CD4-positive, alpha-beta T cell treated with Interleukin-1 beta for 1 hour (primary cell): ENCODE measurements around the gene SLK.

Experiments
- DNase-seq, 2 donors: peaks; one replicate each; pipeline ENCODE4 v3.0.0-alpha.2; 2020 to 2022

The SLK gene

DNA sequence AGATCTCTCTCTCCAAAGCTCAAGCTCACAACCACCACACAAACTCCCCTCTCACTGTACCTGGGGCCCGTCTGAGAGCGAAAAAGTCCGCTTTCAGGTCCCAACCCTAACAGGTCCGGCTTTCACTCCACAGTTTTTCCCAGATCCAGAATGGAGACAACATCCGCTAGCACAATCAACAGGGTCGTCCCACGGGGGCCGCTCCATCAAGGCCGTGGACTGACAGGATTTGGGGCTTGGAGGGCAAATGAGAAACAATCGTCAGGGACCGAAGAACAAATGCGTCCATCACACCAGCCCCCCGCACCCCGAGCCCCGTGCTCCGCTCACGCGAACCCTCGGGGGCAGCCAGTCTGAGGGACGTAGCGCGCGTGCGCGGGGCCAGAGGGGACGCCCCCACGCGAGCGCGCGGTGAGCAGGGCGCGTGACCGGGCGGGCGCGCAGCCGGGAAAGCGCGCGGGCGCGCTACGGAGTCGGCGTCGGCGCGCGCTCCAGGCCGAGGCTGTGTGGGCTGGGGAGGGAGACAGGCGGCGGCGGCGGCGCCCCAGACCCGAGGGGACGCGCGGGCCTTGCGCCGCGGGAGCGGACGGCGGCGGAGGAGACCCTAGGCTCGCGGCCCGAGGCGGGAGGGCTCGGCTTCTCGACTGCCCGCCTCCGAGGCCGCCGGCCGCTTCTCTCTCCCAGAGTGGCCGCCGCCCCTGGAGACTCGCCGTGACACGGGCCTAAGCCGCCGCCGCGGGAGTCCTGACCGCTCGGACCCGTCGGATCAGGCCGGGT lies at the start of gene SLK:
TSS of gene SLK (plus strand) at position 470 of the 777 bp plus-strand sequence. CDS start 606 bp downstream, outside the sequence.
- DNase-seq = peak; percentile 87 to 88

DNA sequence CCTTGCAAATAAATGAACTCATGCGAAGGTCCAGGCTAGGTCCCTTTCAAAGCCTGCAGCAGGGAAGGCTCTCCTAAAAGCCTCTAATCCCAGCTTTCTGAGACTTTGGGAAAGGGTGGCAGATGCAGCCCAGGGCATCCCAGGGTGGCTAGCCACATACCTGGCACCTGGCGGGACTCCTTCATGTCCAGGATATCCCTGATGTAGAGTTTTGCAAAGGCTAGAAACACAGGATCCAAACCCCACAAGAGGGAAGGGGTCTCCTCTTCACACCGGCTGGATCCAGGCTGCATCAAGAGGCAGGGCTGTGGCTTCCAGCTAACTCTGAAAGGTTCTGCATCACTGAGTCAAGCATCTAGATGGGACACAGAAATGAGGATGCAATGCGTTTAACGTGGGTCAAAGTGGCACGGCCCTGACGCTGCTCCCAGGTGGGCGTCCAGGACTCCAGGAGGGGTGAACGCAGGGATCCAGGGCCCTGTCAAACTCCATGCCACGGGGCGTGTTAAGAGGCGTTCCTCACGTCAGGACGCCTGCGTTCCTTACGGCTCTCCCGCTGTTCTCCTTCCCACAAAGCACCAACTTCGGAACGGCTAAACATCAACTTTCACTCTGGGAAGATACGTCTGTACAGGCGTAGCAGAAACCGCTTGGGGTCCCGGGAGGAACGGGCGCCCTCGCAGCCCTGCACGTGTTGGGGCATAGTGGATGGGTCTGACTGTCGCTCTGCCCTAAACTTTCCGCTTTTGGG lies 49.5 kb upstream of the SLK start:
- no peak for DNase-seq

DNA sequence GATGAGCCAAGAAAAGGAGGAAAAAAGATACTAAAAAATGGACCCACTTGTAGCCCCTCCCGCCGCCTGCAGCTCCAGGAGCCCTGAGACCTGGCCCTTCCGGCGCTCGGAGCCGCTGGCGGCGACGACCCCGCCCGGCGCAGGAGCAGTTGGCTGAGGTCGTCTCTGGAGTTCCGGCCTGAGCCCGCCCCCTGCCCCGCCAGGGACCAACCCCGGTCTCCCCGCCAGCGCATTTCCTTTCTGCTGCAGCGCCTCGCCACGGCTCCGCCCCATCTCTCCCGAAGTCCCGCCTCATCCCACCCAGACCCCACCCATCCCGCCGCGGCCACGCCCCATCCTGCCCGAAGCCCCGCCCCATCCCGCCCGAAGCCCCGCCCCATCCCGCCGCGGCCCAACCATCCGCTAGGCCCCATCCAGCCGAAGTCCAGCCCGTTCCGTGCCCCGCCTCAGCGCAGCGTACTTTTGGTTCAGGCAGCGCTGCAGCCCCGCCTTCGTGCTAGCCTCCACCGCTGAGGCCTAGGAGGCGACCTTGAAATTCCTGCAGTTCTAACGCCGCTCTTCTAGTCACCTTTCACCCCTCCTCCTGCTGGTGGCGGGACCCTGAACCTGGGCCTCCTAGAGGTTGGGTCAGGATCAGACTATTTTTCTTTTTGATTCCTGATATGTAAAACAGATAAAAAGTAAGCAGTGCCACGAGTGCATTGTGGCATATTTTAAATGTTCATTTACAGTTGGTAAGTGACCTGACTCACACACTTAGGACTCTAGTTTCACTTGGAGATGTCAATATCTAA lies 48.7 kb upstream of the SLK start, which contains the start of gene STN1:
TSS of gene STN1 (minus strand) at position 132 of the 794 bp plus-strand sequence. CDS start 590 bp downstream, outside the sequence.
- DNase-seq = peak; percentile 94 to 95

DNA sequence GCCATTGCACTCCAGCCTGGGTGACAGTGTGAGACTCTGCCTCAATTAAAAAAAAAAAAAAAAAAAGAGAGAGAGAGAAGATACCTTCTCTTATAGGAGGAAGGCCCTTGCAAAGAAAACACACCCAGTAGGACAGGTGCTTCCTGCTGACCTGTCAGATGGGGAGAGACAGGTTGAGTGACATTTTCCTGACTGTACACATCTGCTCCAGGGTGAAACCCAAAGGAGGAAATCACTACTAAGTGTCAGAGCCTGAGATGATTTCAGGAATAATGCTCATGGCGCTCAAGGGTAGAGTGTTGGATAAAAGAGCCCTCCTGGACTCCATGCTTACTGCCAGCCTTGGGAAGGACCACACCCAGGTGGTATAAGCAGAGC lies 47.3 kb upstream of the SLK start:
- no peak for DNase-seq

DNA sequence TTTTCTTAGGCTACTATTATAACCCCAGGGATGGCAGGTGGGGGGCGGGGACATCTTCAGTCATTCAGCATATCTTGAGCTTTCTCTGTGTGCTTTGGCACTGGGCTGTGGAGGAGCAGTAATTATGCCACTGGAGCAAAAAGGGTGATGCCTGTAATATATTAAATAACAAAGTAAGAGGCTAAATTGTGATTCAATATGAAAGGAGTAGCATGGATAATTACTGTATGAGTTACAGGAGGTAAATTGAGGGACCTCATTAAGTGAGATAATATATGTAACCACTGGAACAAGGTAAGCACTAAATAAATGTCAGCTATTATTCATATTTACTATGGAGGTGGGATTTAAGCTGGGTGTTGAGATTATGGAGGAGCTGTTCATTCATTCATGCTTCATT lies 45.7 kb upstream of the SLK start:
- no peak for DNase-seq

DNA sequence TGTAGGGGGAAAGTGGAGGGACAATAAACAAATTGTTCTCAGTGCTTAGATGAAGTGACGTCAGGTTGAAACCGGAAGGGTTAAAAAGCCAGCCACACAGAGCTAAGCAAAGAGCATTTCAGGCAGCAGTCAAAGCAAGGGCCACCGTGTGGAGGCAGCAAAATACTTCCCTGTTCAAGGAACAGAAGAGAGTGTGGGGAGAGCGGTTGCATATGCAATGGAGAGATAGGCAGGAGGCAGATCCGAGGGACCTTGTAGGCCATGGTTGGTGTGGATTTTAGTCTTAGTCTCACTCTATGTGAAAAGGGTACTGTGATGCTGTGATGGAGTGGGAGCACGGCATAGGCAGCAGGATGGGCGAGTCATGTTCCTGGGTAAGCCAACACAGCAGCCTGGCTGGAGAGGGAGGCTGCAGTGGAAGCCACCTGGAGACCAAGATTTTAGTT lies 45.2 kb upstream of the SLK start:
- peak; percentile 36 to 38 for DNase-seq

DNA sequence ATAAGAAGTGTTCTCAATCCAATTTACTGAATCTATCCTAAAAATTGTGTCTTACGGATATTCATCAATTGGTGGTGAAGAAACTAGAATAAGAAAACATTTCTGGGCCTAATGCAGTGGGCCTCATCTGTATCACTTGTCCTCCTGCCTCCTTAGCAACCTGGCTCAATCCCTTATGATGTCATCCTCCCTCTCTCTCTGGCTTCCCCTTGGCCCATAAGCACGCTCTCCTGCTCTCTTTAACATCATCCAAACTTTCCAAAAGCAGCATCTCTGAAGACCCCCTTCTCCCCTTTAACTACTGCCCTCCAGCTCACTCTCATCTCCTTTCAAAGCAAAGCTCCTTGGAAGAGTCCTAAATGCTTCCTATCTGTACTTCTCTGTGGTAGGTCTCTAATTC lies 44.3 kb upstream of the SLK start:
- DNase-seq = no peak

DNA sequence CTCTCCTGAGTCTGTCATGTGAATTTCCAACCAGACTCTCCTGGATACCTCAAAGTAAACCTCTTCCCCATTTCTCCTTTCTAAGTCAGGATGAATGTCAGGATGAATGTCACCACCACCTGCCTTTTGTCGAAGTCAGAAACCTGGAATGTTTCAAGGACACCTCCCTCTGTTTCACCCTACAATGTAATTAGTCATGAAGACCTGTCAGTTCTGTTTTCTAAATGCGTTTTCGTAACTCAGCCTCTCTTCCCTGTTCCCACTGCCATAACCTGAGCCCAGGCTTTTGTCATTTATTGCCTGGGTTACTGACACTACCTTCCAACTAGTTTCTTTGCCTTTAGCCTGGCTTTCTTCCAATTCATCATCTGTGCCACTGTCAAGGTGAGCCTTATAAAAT lies 43.4 kb upstream of the SLK start:
- no peak for DNase-seq

DNA sequence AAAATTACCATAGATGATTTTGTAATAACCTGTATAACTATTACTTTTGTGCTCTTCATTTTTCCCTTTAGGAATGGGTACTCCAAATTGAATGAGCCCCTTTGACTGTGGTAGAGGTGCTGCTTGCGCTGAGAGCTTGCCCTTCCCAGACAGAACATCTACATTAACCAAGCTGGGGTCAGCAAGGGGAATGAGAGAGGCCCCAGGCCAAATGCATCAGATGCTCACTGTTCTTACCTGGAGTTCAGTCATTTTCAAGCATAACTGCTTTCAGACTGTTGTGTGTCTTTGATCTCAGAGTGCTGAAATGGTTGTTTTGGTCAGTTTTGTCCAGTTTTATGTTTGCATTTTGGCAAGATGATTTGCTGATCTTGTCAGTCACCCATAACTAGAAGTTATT lies 41.3 kb upstream of the SLK start:
- DNase-seq = no peak

DNA sequence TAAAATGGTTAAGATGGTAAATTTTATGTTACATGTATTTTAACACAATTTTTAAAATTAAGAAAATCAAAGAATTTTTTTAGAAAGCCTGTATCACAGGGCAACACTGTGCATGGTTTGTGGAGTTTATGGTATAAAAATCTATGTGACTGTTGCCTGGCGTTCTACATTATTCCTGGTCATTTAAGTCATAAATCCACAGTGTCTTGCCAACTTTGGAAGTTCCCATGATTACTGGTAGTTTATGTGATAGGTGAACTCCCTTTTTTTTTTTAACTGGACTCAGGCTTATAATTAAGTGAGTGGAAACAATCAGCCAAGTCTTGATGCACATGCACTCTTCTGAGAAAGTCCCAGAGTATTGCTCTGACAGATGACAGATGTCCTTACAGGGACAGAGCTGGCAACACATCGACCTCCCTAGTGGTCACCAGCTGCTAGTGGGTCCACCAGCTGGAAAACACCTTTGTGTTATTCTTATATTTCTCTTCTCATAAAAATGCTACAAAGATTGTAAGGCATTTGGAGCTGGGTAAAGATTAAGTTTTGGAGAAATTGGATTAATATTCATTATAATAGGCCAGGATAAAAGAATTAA lies 40.1 kb upstream of the SLK start:
- DNase-seq = no peak

DNA sequence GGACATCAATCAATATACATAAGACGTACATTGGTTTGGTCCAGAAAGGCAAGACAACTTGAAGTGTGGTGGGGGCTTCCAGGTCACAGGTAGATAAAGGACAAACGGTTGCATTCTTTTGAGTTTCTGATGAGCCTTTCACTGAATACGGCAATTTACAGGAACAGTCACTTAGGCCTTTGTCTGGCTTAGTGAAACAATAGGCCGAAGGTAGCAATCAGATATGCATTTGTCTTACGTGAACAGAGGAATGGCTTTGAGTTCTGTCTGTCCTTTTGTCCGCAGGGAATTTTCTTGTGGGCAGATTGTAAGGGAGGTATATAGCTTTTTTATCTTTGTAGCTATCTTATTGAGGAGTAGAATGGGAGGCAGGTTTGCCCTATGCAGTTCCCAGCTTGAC lies 38.2 kb upstream of the SLK start:
- DNase-seq = no peak

DNA sequence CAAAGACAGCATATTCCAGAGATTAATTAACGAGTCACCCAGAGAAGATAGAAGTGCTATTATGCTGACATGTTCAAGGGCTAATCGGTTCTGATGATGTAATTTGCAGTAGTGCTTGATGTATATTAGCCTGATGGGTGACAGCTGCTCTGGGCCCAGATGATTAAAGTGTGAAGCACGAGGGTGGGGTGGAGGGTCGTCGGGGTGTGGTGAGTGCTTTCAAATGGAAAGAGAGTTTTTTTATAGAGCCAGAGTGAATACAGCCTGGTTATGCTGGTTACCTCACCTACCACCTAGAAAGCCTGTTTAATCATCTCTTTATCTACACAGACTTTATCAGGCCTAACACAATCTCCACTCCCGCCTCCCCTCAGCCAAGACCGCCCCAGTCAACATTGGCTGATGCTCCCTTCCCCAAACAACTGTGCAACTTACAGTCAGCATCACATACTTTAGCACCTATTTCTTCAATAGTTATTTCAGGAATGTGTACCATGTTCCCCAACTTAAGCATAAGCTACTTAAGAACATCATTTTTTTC lies 37.5 kb upstream of the SLK start:
- DNase-seq = no peak

DNA sequence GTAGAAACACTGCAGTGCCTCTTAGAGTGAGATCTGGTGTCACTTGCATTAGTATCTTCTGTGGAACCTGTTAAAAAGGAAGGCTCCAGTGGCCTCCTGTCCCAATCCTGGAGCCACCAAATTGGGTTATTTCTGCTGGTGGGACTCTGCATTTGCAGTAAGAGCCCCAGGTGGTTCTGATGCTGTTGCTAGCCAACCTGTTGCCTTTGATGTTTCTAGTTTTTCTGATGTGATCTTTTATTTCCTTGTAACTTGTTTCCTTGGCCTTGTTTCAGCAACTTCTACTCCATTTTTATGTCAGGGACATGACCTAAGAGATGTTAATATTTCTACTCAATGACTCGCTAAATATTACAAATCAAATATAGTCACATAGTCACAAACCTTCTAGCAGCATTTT lies 36.5 kb upstream of the SLK start:
- no peak for DNase-seq

DNA sequence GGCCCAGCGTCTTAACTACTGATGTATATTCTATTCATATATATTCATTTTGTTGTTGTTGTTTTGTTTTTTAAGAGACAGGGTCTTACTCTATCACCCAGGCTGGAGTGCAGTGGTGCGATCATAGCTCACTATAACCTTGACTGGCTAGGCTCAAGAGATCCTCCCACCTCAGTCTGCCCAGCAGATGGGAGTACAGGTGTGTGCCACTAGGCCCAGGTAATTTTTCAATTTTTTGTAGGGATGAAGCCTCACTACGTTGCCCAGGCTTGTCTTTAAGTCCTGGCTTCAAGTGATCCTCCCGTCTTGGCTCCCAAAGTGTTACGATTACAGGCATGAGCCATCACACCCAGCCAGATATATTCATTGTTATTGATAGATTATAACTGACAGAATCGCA lies 36.1 kb upstream of the SLK start:
- no peak for DNase-seq

DNA sequence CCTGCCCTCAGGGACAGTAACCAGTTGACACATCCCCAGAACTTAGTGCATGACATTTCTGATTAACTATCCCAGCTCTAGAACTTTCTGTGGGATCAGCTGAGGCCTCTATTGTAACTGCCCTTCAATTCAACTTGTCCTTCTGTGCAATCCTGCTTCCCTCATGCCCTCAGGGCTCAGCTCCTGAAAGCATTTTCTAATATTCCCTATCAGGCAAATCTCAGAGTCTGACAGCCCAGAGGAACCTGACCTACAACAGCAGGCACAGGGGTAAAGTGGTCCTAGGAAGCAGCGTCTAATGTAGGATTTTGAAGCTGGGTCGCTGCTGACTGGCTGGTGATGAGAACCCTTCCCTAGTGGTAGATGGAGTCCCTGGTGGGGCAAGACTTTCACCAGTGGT lies 35.3 kb upstream of the SLK start:
- no peak for DNase-seq

DNA sequence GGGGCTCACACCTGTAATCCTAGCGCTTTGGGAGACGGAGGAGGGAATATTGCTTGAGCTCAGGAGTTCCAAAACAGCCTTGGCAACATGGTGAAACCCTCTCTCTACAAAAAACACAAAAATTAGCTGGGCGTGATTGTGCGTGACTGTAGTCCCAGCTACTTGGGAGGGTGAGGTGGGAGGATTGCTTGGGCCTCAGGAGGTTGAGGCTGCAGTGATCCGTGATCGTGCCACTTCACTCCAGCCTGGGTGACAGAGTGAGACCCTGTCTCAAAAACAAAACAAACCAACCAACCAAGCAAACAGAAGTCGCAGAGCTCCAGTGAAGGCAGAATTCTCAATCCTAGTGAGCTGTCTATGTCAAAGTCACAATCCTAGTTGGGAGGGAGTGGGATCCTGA lies 34.7 kb upstream of the SLK start:
- no peak for DNase-seq

DNA sequence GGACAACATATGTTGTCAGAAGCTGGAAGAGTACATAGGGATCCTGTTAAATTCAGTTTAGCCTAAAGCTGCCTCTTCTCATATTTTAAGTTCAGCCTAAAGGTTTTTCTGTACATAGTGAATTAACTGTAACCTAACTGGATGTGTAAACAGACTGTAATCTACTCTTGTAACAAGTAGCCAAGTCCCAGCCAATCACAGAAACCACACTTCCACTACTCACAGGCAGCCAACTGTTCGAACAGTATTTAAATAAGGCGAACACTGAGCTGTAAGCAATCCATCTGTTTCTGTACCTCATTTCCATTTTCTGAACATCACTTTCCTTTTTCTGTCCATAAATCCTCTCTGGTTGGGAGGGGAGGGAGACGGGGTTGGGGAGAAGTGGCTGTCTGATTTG lies 34.0 kb upstream of the SLK start:
- DNase-seq = no peak

DNA sequence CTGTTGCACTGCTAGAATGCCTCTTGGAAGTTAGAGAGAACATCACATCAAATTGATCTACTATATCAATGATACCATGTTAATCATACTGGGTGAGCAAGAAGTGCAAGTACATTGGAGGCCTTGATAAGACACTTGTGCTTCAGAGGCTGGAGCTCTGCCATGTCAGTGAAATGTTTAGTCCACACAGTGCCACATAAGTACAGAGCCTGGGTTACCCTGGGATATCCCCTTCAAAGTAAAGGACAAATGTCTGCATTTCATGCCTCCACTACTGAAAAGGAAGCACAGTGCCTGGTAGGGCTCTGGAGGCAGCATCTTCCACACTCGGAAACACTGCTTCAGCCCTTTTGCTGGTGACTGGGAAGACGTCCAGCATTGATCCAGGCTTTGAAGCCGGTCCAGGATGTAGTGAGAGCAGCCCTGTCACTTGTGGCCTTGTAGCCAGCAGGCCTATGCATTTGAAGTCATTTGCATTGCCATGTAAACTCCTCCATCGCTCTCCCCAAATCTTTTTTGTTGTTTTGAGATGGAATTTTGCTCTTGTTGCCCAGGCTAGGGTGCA lies 33.3 kb upstream of the SLK start:
- DNase-seq = no peak

DNA sequence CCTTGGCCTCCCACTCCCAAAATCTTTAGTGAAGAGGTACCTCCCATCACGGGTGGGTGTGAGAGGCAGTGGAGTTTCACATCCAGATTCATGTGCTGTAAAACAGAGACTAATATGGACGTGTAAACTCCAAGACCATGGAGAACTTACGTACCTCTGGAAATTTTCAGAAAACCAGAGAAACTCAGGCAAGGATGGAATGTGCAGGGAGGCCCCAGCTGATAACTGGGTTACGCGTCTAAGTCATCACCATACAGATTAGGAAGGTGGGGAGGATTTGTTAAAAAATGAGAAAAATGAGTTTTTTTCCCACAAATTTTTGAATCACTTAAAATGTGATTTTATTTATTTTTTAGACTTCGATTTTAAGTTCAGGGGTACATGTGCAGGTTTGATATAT lies 32.6 kb upstream of the SLK start:
- no peak for DNase-seq

DNA sequence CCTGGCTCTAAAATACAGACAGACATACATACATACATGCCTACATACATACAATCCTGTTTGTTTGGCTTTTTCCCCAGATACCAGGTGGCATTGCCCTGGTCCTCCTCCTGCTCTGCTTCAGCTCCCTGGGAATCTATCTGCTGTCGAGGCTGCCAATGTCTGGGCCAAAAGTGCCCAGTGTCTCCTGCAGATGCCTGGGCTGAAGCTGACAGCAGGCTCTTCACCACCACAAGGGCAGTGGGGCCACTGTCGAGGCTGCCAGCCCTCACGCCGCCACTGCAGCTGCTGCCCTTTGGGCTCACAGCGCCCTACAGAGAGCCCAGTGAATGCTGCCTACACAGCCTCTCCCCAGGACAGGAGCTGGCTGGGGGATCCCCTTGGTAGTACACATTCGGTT lies 30.9 kb upstream of the SLK start:
- DNase-seq = no peak

DNA sequence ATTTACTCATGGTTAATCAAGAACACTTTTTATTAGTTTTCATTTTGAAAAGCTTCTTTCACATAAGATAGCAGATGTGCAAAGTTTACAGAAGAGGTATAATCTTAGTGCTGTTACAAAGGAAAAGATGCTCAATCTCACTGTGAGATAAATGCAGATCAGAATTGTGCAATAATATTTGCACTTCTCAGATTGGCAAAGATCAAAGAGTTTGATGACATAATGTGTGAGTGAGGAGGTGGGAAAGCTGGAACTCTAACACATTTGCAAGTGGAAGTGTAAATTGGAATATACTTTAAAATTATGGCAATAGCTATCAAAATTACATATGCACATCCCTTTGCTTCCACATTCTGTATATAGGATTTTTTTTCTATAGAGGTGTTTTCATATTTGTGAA lies 27.4 kb upstream of the SLK start:
- DNase-seq = no peak

DNA sequence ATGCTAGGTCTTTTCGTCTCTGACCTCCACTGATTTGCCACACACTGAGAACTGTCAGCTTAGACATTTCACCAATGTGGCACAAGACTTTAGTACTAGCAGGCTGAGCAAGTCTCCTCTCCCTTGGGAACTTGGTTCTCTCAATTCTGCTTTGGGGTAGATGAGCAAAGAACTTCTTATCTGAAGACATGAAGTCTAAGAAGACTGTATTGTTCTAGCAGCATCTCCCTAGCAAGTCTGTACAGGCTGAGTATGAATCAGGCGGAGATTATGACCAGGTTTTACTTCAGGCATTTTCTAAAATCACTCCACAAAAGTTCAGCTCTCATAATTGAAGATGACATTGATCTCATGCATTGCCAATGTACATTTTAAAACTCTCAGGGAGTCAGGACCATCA lies 25.1 kb upstream of the SLK start:
- DNase-seq = no peak

DNA sequence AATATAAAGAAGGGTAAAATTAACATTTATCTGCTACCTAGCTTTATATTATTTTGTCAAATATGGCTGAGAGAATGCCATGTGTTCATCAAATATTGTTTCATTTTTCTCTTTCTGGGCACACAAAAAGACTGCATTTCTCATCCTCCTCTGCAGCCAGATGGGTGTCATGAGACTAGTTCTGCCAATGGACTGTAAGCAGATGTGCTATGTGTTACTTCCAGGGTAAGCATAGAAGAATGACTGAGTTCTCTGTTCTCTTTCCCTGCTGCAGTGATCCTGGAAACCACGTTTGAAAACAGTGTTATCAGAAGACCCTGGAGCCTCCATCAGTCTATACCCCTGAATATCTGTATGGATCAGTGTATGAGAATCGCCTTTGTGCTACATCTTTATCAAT lies 24.1 kb upstream of the SLK start:
- no peak for DNase-seq
